WTC11 (cell line): ENCODE results near the gene SLC16A9.

Source experiments
- HMGA2 ChIP-seq: fragments of 250-450 bp; sonication (Bioruptor Pico); IDR thresholded peaks from 2 replicates; pipeline ENCODE4 v1.4.0; 2021; ENCODE audit warnings: mild to moderate bottlenecking, moderate library complexity
- JUN ChIP-seq: sonication (generic); formaldehyde crosslinking; IDR thresholded peaks from 2 replicates; pipeline ENCODE4 v1.8.0; 2023; ENCODE audit warnings: mild to moderate bottlenecking, missing genetic modification reagents
- NFE2L1 ChIP-seq: sonication (generic); formaldehyde crosslinking; IDR thresholded peaks from 2 replicates; pipeline ENCODE4 v1.8.1; 2023; ENCODE audit warnings: missing genetic modification reagents
- NR1H2 ChIP-seq: sonication (generic); formaldehyde crosslinking; IDR thresholded peaks from 2 replicates; pipeline ENCODE4 v1.9.0; 2021; ENCODE audit warnings: mild to moderate bottlenecking, moderate library complexity, missing genetic modification reagents
- NR3C1 ChIP-seq: sonication (generic); formaldehyde crosslinking; conservative IDR thresholded peaks from 2 replicates; pipeline ENCODE4 v1.8.1; 2023; ENCODE audit warnings: low read depth, mild to moderate bottlenecking, missing genetic modification reagents
- ZNF121 ChIP-seq: sonication (generic); formaldehyde crosslinking; IDR thresholded peaks from 2 replicates; pipeline ENCODE4 v1.8.0; 2023; ENCODE audit warnings: missing genetic modification reagents
- TF ChIP-seq, protein P1 (sequence below): fragments of 200-600 bp; IDR thresholded peaks from 2 replicates; pipeline ENCODE4 v1.8.0; 2022; ENCODE audit warnings: antibody characterized with exemption
- TF ChIP-seq, protein P2 (sequence below): sonication (generic); formaldehyde crosslinking; IDR thresholded peaks from 2 replicates; pipeline ENCODE4 v1.8.1; 2022; ENCODE audit warnings: low read depth, mild to moderate bottlenecking, moderate library complexity, missing genetic modification reagents, borderline replicate concordance
- TF ChIP-seq, protein P3 (sequence below): sonication (generic); formaldehyde crosslinking; IDR thresholded peaks from 2 replicates; pipeline ENCODE4 v1.8.0; 2022; ENCODE audit warnings: mild to moderate bottlenecking, missing genetic modification reagents
- TF ChIP-seq, protein P4 (sequence below): sonication (generic); formaldehyde crosslinking; IDR thresholded peaks from 2 replicates; pipeline ENCODE4 v1.8.1; 2022; ENCODE audit warnings: mild to moderate bottlenecking, moderate library complexity, missing genetic modification reagents
- TF ChIP-seq, protein P5 (sequence below): sonication (generic); formaldehyde crosslinking; IDR thresholded peaks from 2 replicates; pipeline ENCODE4 v1.8.1; 2023; ENCODE audit warnings: mild to moderate bottlenecking, missing genetic modification reagents, moderate library complexity
- TF ChIP-seq, protein P6 (sequence below): fragments of 250-450 bp; sonication (Bioruptor Pico); IDR thresholded peaks from 2 replicates; pipeline ENCODE4 v1.9.0; 2021; ENCODE audit warnings: mild to moderate bottlenecking, borderline replicate concordance
- TF ChIP-seq, protein P7 (sequence below): sonication (generic); formaldehyde crosslinking; IDR thresholded peaks from 2 replicates; pipeline ENCODE4 v1.8.1; 2022; ENCODE audit warnings: low read depth, missing genetic modification reagents, borderline replicate concordance

DNA sequence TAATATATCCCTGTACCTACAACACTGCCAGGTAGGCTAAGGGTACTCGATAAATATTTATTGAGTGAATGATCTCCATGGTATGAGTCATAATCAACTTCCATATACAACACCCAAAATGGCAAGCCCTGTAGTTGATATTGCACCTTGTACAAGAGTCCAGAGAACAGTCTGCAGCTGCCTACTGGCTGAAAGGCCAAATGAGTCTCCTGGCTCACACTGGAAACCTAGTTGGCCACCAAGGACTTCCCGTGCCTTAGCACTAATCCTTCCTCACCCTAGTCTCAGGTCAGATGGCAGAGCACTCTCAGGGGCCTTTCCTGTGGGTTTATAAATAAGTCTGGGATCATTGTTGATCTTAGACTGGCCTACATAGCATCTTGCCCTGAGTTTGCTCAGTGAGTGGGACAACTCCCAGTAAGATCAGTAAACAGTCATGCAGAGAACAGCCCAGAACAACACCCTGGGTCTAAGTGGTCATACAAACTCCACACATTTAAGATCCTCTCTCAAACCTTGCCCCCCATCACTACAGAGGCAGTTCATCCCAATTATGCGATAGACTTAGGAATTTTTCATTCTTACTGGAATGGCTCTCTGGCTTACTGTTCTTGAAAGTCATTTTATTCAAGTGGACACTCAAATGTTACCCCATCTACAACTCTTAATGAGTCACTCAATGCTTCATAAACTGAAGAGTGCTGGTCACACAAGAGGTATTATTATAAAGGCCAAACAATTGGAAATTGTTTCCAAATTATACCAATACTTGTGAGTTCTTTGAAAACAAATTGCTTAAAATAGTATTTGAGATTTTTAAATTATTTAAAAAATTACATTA is 14.7 kb upstream of the SLC16A9 start:
- TF ChIP-seq, protein P1, sequence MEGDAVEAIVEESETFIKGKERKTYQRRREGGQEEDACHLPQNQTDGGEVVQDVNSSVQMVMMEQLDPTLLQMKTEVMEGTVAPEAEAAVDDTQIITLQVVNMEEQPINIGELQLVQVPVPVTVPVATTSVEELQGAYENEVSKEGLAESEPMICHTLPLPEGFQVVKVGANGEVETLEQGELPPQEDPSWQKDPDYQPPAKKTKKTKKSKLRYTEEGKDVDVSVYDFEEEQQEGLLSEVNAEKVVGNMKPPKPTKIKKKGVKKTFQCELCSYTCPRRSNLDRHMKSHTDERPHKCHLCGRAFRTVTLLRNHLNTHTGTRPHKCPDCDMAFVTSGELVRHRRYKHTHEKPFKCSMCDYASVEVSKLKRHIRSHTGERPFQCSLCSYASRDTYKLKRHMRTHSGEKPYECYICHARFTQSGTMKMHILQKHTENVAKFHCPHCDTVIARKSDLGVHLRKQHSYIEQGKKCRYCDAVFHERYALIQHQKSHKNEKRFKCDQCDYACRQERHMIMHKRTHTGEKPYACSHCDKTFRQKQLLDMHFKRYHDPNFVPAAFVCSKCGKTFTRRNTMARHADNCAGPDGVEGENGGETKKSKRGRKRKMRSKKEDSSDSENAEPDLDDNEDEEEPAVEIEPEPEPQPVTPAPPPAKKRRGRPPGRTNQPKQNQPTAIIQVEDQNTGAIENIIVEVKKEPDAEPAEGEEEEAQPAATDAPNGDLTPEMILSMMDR = no peak
- TF ChIP-seq, protein P2, sequence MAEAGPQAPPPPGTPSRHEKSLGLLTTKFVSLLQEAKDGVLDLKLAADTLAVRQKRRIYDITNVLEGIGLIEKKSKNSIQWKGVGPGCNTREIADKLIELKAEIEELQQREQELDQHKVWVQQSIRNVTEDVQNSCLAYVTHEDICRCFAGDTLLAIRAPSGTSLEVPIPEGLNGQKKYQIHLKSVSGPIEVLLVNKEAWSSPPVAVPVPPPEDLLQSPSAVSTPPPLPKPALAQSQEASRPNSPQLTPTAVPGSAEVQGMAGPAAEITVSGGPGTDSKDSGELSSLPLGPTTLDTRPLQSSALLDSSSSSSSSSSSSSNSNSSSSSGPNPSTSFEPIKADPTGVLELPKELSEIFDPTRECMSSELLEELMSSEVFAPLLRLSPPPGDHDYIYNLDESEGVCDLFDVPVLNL (CRISPR knock-in tag) = no peak
- TF ChIP-seq NFE2L1 (CRISPR knock-in tag) (no peak), NR3C1 (CRISPR knock-in tag) (no peak), NR1H2 (no peak), ZNF121 (no peak), HMGA2 (CRISPR knock-in tag) (no peak), JUN (CRISPR knock-in tag) (no peak)
- TF ChIP-seq, protein P3, sequence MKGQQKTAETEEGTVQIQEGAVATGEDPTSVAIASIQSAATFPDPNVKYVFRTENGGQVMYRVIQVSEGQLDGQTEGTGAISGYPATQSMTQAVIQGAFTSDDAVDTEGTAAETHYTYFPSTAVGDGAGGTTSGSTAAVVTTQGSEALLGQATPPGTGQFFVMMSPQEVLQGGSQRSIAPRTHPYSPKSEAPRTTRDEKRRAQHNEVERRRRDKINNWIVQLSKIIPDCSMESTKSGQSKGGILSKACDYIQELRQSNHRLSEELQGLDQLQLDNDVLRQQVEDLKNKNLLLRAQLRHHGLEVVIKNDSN (CRISPR knock-in tag) = no peak
- TF ChIP-seq, protein P4, sequence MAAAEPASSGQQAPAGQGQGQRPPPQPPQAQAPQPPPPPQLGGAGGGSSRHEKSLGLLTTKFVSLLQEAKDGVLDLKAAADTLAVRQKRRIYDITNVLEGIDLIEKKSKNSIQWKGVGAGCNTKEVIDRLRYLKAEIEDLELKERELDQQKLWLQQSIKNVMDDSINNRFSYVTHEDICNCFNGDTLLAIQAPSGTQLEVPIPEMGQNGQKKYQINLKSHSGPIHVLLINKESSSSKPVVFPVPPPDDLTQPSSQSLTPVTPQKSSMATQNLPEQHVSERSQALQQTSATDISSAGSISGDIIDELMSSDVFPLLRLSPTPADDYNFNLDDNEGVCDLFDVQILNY = no peak
- TF ChIP-seq, protein P5, sequence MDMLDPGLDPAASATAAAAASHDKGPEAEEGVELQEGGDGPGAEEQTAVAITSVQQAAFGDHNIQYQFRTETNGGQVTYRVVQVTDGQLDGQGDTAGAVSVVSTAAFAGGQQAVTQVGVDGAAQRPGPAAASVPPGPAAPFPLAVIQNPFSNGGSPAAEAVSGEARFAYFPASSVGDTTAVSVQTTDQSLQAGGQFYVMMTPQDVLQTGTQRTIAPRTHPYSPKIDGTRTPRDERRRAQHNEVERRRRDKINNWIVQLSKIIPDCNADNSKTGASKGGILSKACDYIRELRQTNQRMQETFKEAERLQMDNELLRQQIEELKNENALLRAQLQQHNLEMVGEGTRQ (CRISPR knock-in tag) = no peak
- TF ChIP-seq, protein P6, sequence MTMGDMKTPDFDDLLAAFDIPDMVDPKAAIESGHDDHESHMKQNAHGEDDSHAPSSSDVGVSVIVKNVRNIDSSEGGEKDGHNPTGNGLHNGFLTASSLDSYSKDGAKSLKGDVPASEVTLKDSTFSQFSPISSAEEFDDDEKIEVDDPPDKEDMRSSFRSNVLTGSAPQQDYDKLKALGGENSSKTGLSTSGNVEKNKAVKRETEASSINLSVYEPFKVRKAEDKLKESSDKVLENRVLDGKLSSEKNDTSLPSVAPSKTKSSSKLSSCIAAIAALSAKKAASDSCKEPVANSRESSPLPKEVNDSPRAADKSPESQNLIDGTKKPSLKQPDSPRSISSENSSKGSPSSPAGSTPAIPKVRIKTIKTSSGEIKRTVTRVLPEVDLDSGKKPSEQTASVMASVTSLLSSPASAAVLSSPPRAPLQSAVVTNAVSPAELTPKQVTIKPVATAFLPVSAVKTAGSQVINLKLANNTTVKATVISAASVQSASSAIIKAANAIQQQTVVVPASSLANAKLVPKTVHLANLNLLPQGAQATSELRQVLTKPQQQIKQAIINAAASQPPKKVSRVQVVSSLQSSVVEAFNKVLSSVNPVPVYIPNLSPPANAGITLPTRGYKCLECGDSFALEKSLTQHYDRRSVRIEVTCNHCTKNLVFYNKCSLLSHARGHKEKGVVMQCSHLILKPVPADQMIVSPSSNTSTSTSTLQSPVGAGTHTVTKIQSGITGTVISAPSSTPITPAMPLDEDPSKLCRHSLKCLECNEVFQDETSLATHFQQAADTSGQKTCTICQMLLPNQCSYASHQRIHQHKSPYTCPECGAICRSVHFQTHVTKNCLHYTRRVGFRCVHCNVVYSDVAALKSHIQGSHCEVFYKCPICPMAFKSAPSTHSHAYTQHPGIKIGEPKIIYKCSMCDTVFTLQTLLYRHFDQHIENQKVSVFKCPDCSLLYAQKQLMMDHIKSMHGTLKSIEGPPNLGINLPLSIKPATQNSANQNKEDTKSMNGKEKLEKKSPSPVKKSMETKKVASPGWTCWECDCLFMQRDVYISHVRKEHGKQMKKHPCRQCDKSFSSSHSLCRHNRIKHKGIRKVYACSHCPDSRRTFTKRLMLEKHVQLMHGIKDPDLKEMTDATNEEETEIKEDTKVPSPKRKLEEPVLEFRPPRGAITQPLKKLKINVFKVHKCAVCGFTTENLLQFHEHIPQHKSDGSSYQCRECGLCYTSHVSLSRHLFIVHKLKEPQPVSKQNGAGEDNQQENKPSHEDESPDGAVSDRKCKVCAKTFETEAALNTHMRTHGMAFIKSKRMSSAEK (CRISPR knock-in tag) = no peak
- TF ChIP-seq, protein P7, sequence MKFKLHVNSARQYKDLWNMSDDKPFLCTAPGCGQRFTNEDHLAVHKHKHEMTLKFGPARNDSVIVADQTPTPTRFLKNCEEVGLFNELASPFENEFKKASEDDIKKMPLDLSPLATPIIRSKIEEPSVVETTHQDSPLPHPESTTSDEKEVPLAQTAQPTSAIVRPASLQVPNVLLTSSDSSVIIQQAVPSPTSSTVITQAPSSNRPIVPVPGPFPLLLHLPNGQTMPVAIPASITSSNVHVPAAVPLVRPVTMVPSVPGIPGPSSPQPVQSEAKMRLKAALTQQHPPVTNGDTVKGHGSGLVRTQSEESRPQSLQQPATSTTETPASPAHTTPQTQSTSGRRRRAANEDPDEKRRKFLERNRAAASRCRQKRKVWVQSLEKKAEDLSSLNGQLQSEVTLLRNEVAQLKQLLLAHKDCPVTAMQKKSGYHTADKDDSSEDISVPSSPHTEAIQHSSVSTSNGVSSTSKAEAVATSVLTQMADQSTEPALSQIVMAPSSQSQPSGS (CRISPR knock-in tag) = no peak
